Measurements from ENCODE around the gene PTPRG.

Gene PTPRG

GRCh38 chr3:61768284-61769037 lies 207.1 kb downstream of the PTPRG start:
- DNase-seq (ENCODE audit: low spot score): no peak

- no peak for DNase-seq (ENCODE audit: low spot score)
Measured at GRCh38 chr3:61769266-61769990, 208.1 kb downstream of the PTPRG start.

DNA sequence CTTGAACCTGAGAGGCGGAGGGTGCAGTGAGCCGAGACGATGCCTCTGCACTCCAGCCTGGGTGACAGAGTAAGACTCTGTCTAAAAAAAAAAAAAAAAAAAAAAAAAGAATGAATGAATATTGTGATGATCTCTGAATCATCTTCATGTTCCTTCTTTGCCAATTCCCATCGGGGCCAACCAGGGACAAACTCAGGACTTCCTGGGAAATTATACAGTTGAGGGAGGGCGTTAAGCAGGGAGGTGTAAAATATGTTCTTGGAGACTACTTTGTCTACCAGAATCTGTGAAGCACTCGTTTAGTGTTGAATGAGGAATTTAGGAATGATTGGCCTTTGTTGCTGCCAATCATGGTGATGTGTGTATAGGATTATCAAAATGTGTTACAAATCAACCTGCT lies 210.6 kb downstream of the PTPRG start:
- no peak for DNase-seq (ENCODE audit: low spot score)

- DNase-seq (ENCODE audit: low spot score): no peak
Measured at GRCh38 chr3:61772456-61772855, 211.1 kb downstream of the PTPRG start.

GRCh38 chr3:61774279-61774890 lies 213.0 kb downstream of the PTPRG start:
- DNase-seq (ENCODE audit: low spot score): no peak

DNA sequence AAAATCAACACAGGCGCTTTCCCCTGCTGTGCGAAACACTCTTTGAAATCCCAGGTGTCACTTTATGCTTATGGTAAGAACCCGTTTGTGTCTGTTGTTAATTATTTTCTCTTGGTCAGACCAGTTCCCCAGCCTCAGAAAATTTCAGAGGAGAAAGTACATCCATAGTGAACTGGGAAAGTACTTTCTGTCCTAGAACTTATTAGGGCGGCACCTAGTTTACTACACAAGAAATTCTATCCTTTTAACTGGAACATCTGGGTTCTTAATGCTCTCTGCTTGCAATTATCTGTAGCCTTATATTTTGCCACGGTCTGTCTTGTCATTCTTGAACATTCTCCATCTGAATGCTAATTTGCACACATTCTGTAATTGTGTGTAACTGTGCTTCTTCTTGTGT lies 215.0 kb downstream of the PTPRG start:
- DNase-seq (ENCODE audit: low spot score): no peak

GRCh38 chr3:61777483-61777882 lies 216.1 kb downstream of the PTPRG start:
- DNase-seq (ENCODE audit: low spot score): no peak

DNA sequence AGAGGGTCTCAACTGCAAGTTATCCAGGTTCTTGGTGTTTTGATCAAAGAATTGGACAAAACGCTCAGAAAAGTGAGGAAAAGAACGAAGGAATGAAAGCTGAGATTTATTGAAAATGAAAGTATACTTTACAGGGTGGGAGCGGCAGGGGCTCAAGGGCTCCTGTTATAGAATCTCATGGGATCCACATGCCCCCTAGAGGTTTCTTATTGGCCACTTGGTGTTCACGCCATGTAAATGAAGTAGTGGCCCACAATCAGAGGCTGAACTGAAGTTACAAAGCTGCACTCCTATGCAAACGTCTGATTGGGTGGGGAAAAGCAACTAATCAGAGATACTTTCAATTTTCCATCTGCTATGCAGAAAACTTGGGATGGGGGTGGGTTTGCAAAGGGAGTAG lies 216.7 kb downstream of the PTPRG start:
- no peak for DNase-seq (ENCODE audit: low spot score)

DNA sequence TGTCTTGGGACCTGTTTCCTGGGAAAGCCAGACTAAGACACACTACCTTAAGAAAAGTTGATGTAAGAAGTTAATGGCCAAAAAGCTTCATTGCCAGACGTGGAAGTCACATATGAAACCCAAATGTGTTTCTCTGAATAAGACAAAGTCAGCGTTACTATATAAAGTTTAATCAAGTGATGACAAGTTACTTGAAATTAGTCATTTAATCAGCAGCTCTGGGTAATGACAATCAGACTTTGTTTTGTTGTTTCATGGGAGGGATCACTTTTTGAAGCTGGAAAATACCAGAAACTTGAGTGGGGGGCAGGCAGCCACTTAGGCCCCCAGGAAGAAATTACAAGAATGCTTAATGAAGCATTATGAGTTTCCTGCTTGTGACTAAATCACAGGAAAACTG lies 218.6 kb downstream of the PTPRG start:
- no peak for DNase-seq (ENCODE audit: low spot score)

- DNase-seq (ENCODE audit: low spot score): no peak
Measured at GRCh38 chr3:61780455-61781228, 219.3 kb downstream of the PTPRG start.

DNA sequence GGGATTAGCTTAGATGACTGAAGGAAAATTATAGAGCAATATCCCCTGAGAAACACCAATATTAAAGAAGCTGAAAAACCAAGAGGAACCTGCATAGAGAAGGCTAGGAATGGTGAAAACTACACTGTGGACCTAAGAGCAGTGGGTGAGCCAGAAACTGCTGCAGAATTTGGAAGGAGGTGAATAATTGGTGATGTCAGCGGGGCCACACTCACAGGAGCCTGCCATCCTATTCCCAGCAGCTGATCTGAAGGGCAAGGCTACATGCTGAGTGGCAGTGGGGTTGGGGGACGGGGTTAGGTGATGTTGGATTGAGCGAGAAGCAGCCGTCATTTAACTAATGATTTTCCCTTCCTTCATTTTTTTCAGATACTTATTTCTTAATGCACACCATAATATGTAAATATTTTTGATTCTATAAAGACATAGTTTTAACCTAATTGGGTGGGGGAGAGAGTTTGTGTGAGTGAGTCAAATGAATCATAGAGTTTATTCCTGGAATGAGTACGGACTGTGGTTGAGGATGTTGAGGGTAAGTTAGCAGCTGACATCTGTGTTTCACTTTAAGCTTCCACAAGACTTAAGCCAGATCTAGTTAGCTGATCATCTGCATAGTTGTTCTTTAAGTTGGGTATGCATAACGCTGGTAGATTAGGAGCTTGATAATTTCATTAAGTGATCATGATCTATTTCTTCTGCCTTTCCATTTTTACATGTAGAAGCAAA lies 222.8 kb downstream of the PTPRG start:
- no peak for DNase-seq (ENCODE audit: low spot score)

GRCh38 chr3:61788623-61789507 lies 227.5 kb downstream of the PTPRG start:
- DNase-seq (ENCODE audit: low spot score): no peak

DNA sequence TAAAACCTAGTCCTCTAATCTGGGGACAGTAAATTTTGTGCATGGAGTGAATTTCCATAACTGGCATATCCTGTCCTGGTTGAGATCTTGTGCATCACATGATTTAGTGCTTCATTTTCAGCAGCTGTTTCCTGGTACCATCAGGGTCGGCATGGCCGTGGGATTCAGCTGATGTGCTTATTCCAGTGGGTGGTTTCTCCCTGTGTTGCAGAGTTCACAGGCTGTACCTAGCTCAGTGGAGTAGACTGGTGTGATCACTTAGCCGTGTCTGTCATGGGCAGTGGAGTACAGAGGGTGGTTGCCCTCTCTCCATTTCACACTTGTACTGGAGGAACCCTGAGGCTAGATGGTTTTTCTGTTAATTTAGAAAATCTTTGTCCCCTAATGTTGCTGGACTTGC lies 228.5 kb downstream of the PTPRG start:
- no peak for DNase-seq (ENCODE audit: low spot score)

GRCh38 chr3:61790411-61790810 lies 229.0 kb downstream of the PTPRG start:
- DNase-seq (ENCODE audit: low spot score): no peak

DNA sequence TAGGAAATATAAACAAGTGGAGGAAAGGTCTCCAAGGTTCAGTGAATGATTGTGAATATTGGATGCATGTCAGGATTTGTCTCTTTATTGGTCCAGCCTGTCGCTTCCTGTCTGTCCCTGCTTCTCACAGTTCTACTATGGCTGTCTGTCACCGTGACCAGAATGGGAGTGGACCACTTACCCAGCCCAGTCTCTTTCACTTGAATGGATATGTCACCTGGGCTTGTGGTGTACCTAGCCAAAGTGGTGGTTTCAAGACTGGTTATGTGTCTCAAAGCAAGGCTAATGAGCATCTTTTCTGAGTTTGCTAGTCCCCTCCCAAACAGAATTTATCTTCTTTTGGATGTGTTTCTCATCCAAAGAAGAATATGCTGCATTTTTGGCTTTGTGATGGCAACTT lies 231.7 kb downstream of the PTPRG start:
- no peak for DNase-seq (ENCODE audit: low spot score)

- no peak for DNase-seq (ENCODE audit: low spot score)
Measured at GRCh38 chr3:61793521-61793920, 232.2 kb downstream of the PTPRG start.

- DNase-seq (ENCODE audit: low spot score): no peak
Measured at GRCh38 chr3:61794341-61794740, 233.0 kb downstream of the PTPRG start.

- DNase-seq (ENCODE audit: low spot score): no peak
Measured at GRCh38 chr3:61794961-61795360, 233.6 kb downstream of the PTPRG start.

GRCh38 chr3:61796088-61796680 lies 234.8 kb downstream of the PTPRG start:
- DNase-seq (ENCODE audit: low spot score): no peak

GRCh38 chr3:61796911-61797310 lies 235.5 kb downstream of the PTPRG start:
- no peak for DNase-seq (ENCODE audit: low spot score)

Measured in D341Med (cell line).